ENCODE results near the gene MTO1.
"Not testable (repeated sequence)": the region's sequence is repeated elsewhere in the genome, so short reads cannot be mapped to it uniquely, and the experiment has no call there.

Gene MTO1, protein sequence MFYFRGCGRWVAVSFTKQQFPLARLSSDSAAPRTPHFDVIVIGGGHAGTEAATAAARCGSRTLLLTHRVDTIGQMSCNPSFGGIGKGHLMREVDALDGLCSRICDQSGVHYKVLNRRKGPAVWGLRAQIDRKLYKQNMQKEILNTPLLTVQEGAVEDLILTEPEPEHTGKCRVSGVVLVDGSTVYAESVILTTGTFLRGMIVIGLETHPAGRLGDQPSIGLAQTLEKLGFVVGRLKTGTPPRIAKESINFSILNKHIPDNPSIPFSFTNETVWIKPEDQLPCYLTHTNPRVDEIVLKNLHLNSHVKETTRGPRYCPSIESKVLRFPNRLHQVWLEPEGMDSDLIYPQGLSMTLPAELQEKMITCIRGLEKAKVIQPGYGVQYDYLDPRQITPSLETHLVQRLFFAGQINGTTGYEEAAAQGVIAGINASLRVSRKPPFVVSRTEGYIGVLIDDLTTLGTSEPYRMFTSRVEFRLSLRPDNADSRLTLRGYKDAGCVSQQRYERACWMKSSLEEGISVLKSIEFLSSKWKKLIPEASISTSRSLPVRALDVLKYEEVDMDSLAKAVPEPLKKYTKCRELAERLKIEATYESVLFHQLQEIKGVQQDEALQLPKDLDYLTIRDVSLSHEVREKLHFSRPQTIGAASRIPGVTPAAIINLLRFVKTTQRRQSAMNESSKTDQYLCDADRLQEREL

DNA sequence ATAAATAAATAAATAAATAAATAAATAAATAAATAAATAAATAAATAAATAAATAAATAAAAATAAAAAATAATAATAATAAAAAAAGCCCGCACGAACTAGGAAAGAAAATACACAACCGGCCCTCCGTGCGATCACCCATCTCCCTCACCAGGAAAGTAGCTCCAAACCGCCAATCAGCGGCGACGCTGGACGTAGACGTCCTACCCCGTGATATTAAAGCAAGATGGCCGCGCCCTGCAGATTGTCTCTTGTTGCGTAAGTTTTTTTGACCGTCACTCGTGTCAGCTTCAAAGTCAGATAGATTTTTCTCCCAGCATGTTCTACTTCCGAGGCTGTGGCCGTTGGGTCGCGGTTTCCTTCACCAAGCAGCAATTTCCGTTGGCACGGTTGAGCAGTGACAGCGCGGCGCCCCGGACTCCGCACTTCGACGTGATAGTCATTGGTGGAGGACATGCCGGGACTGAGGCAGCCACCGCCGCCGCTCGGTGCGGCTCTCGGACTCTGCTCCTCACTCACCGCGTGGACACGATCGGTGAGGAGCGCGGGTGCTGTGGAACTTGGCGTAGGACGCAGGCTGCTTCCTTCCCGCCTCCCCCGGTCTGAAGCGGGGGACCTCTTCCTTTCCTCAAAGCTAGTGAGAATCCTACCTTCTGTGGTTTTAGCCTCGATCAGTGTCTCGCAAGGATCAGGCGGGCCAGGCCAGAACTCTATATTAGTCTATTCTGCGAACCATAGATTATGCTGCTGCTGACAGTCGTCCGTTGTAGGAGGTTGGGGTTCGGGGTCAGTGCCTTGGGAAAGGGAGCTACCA is at the start of gene MTO1:
TSS of gene MTO1 (plus strand) at position 201 of the 814 bp plus-strand sequence. CDS start at position 319, 118 bp downstream.
- intact Hi-C loops (cut with DNase I) = no loop called here
- peak; percentile 82 to 96 (median 91) for DNase-seq

DNA sequence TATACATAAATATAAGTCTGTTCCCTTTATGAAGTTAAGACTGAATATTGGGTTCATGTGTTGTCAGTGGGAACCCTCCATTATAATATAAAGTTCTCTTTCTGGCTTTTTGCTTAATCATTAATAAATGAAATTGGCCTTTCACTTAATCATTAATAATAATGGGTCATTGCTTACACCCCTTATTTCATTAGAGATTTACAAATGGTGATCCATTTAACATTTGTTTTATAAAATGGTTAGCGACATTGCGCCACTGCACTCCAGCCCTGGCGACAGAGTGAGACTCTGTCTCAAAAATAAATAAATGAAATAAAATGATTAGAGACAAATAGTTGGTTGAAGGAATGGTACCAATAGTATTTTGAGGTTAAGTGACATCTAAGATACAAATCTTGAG is 48.4 kb upstream of the MTO1 start:
- DNase-seq = no peak
- intact Hi-C loops (cut with DNase I) = no loop called here

GRCh38 chr6:73418081-73418741 is 43.3 kb upstream of the MTO1 start:
- DNase-seq = no peak
- intact Hi-C loops (cut with DNase I) = no loop called here

GRCh38 chr6:73421534-73421933 is 40.0 kb upstream of the MTO1 start:
- intact Hi-C loops (cut with DNase I) = no loop called here
- DNase-seq = no peak

- intact Hi-C loops (cut with DNase I) = no loop called here
- DNase-seq = no peak
Measured at GRCh38 chr6:73435236-73435635, 26.3 kb upstream of the MTO1 start.

GRCh38 chr6:73443555-73443954 is 18.0 kb upstream of the MTO1 start:
- intact Hi-C loops (cut with DNase I) = no loop called here
- no peak for DNase-seq

GRCh38 chr6:73451223-73452106 is 10.1 kb upstream of the MTO1 start:
- peak in 28 of 42 donors; percentile 4 to 55 (median 20) for DNase-seq
- intact Hi-C loops (cut with DNase I) = loop anchor here (10.0 kb wide), 1 partner anchor 63 kb away; no protein-coding TSS in a partner anchor

- intact Hi-C loops (cut with DNase I) = loop anchor here (10.0 kb wide), 1 partner anchor 63 kb away; no protein-coding TSS in a partner anchor
Measured at GRCh38 chr6:73452107-73452461, 9.5 kb upstream of the MTO1 start, which contains the start of gene CGAS. TSS of gene CGAS (minus strand) at chr6:73452297. CDS start at chr6:73452181, 116 bp downstream.

GRCh38 chr6:73455865-73456629 is 5.5 kb upstream of the MTO1 start:
- intact Hi-C loops (cut with DNase I) = loop anchor here (10.0 kb wide), 1 partner anchor 59 kb away; no protein-coding TSS in a partner anchor
- no peak for DNase-seq

More at GRCh38 chr6:73452107-73452461, 9.5 kb upstream of the MTO1 start, which contains the start of gene CGAS:
- DNase-seq = peak in 40 of 42 donors; percentile 23 to 76 (median 54)

DNA sequence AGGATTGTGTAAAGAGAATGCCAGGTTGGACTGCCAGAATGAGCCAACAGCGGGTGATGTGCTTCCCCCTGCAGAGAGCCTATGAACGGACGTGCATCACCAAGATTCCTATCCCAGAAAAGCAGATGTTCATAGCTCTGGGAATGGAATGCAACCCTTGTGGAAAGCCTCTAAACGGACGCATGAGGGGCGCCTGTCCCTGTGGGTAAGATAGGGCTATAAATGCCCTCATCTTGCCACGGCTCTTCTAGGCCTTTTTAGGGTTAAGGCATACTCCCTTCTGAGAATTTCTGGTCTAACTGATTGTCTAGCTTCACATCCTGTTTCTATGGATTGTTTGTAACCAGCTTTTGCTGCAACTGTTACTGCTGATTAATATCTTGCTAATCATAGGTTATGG is 2.1 kb upstream of the MTO1 start:
- not testable (repeated sequence) for DNase-seq
- intact Hi-C loops (cut with DNase I) = loop anchor here (10.0 kb wide), 1 partner anchor 55 kb away; no protein-coding TSS in a partner anchor

DNA sequence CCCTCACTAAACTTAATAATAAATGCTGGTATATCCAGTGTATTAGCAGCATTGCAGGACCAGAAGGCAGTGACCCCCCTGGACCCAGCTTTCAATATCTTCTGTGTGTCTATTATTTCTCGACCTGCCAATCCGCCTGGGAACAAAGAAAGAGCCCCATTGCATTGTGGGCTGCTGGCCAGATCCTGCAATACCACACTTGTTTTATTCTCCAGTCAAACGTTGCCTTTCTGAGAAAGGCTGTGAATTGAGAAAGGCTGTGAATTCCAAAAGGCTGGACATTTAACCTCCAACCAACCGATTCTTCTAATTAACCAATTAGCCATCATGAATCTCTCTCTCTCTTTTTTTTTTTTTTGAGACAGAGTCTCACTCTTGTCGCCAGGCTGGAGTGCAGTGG is 1.5 kb upstream of the MTO1 start:
- peak in 37 of 42 donors; percentile 5 to 78 (median 43) for DNase-seq
- intact Hi-C loops (cut with DNase I) = no loop called here

DNA sequence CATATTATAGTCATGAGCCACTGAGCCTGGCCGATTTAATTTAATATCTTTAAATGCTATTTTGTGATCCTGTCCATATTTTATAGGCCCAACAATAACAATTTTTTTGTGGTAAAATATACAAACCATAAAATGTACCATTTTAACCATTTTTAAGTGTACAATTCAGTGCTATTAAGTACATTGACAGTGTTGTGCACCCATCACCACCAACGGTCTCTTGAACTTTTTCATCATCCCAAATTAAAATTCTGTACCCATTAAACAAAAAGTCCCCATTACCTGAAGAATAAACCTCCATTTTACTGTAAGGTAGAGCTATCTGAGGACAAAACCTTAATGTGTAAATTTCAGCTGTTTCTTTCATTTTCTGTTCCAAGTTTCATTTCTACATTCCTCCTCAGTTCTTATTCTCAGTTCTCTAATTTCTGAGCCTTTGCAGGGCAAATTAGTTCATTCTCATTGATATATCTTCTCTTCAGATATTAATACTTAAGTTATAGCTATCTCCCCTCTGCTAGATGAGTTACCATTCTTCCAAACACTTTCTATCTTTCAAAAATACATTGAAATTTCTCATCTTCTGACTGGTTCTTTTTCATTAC is 10.3 kb downstream of the MTO1 start:
- no peak for DNase-seq
- intact Hi-C loops (cut with DNase I) = no loop called here

GRCh38 chr6:73476723-73477122 is 15.2 kb downstream of the MTO1 start:
- intact Hi-C loops (cut with DNase I) = no loop called here
- no peak for DNase-seq

DNA sequence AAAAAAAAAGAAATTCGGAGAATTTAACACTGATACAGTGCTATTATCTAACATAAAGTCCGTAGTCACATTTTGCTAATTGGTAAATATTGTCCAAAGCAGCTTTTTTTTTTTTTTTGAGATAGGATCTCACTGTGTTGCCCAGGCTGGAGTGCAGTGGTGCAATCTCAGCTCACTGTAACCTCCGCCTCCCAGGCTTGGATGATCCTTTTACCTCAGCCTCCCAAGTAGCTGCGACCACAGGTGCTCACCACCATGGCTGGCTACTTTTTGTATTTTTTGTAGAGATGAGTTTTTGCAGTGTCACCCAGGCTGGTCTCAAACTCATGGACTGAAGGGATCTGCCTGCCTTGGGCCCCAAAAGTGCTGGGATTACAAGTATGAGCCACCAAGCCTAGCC is 15.9 kb downstream of the MTO1 start:
- DNase-seq = no peak
- intact Hi-C loops (cut with DNase I) = no loop called here

DNA sequence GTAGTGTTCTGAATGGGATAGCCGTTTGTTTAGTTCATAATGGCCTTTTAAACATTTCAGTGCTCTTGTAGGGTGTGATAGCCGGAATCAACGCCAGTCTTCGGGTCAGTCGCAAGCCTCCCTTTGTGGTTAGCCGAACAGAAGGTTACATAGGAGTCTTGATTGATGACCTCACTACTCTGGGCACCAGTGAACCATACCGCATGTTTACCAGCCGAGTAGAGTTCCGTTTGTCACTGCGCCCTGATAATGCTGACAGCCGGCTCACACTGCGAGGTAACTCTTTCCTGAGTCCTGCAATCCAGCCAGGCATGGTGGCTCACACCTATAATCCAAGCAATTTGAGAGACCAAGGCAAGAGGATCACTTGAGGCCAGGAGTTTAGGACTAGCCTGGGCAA is 20.4 kb downstream of the MTO1 start:
- no peak for DNase-seq

DNA sequence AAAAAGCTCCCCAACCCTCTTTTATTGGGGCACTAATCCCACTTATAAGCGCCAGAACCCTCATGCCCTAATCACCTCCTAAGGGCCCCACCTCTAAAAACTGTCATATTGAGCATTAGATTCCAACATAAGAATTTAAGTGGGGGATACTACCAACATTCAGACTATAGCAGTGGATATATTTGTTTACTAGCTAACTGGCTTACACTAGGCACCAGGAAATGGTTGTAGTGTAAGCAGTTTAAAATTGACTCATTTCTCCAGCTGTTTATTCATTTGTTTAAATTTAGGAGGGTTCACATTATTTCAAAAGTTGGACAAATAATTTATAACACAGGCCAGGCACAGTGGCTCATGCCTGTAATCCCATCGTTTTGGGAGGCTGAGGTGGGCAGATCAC is 22.9 kb downstream of the MTO1 start:
- intact Hi-C loops (cut with DNase I) = no loop called here
- no peak for DNase-seq

More for the DNA sequence above, 20.4 kb downstream of the MTO1 start:
- intact Hi-C loops (cut with DNase I) = no loop called here

- DNase-seq = no peak
- intact Hi-C loops (cut with DNase I) = no loop called here
Measured at GRCh38 chr6:73487473-73487872, 25.9 kb downstream of the MTO1 start.

Data from head of caudate nucleus (tissue), 42 donors.